Loucy (cell line): ENCODE data around the gene FSTL3.

Experiments used
- EZH2phosphoT487 ChIP-seq: fragments of 200-600 bp; IDR thresholded peaks from 2 replicates; pipeline ENCODE4 v1.6.1; 2018; ENCODE audit warnings: antibody characterized with exemption, mild to moderate bottlenecking, moderate library complexity, borderline replicate concordance
- TF ChIP-seq, protein P1 (sequence below): fragments of 200-600 bp; sonication (generic); conservative IDR thresholded peaks from 2 replicates; pipeline ENCODE4 v1.5.1; 2014; ENCODE audit warnings: mild to moderate bottlenecking, antibody characterized with exemption, low read length

DNA sequence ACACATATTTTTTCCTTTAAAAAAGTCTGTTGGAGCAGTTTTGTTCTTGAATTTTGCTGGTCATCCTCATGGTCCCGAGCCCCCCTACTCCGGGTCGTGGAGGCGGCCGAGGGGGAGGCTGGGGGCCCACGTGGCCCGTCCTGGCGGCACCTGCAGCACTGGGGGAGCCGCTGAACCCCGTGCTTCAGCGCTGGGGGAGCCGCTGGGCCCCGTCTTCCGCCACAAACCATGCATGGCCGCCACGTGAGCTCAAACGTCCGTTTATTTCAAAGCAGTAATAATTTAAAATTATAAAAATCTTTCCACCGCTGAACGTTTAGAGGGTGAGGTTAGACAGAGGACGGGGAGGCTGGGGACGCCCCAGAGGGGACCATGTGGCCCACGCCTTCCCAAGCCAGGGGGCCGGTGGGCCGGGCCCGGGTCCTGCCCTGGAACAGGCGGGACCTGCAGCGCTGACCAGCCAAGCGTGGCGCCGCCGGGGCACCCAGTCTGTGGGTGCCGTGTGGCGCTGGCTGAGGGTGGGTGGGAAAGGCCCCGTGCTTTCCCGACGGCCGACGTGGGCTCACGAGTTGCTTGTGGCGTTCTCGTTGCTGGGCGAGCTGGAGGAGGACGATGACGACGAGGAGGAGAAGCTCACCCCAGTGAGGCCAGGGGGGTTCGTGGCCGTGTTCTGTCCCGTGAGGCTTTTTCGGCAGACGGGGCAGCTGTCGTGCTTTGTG, 28.5 kb upstream of the FSTL3 start:
- TF ChIP-seq, protein P1, sequence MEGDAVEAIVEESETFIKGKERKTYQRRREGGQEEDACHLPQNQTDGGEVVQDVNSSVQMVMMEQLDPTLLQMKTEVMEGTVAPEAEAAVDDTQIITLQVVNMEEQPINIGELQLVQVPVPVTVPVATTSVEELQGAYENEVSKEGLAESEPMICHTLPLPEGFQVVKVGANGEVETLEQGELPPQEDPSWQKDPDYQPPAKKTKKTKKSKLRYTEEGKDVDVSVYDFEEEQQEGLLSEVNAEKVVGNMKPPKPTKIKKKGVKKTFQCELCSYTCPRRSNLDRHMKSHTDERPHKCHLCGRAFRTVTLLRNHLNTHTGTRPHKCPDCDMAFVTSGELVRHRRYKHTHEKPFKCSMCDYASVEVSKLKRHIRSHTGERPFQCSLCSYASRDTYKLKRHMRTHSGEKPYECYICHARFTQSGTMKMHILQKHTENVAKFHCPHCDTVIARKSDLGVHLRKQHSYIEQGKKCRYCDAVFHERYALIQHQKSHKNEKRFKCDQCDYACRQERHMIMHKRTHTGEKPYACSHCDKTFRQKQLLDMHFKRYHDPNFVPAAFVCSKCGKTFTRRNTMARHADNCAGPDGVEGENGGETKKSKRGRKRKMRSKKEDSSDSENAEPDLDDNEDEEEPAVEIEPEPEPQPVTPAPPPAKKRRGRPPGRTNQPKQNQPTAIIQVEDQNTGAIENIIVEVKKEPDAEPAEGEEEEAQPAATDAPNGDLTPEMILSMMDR: no peak
- TF ChIP-seq EZH2phosphoT487: no peak
